SH-SY5Y (cell line): ENCODE data around the gene SYT12.

Experiments used
- GATA2 ChIP-seq: IDR thresholded peaks from 2 replicates; pipeline ENCODE4 v1.6.1; 2011; ENCODE audit warnings: mild to moderate bottlenecking, low read depth, low read length
- GATA3 ChIP-seq: IDR thresholded peaks from 2 replicates; pipeline ENCODE4 v1.6.1; 2011; ENCODE audit warnings: low read depth, mild to moderate bottlenecking, low read length, moderate library complexity

DNA sequence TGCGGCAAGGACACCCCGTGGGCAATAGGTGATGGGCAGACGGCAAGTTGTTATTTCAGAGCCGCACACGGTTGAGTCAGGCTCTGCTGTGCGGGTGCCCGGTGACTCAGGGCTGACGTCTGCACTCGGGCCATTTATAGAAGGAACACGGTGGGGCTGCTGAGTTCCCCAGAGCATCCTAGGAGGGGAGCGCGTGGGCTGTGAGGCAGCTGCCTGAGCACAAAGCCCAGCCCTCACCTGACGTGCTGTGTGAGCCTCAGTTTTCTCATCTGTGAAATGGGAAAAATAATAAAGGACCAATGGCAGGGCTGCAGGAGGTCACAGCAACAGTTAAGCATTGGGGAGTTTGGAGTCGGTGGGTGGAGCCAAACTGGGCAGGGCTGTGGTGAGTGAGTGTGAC lies 22.4 kb downstream of the SYT12 start:
- TF ChIP-seq GATA3 (no peak), GATA2 (no peak)
